GM12873 (cell line): ENCODE results near the gene POLR2L.

Experiments used
- CTCF ChIP-seq: IDR thresholded peaks from 2 replicates; pipeline ENCODE4 v1.5.1; 2012; ENCODE audit warnings: low read depth, mild to moderate bottlenecking, moderate library complexity, low read length, control low read depth; ENCODE audit not compliant: insufficient read depth; ENCODE audit errors: missing control alignments

Gene POLR2L

GRCh38 chr11:853682-854448 is 11.5 kb upstream of the POLR2L start:
- no peak for TF ChIP-seq CTCF

GRCh38 chr11:852762-853161 is 10.4 kb upstream of the POLR2L start:
- no peak for TF ChIP-seq CTCF

- TF ChIP-seq CTCF = peak; percentile 42
These were observed 8.7 kb upstream of the POLR2L start for GRCh38 chr11:850775-851763.

GRCh38 chr11:849951-850774 is 7.8 kb upstream of the POLR2L start:
- TF ChIP-seq CTCF = no peak

- TF ChIP-seq CTCF = no peak
These were observed 6.9 kb upstream of the POLR2L start for GRCh38 chr11:849104-849824.

- peak; percentile 93 for TF ChIP-seq CTCF
These were observed 6.1 kb upstream of the POLR2L start for GRCh38 chr11:848380-848931.
